ENCODE data around the gene ZBTB20.

Gene ZBTB20

GRCh38 chr3:114900908-114901307 lies 246.2 kb downstream of the ZBTB20 start:
- DNase-seq = no peak

- DNase-seq = peak; percentile 94
Measured at GRCh38 chr3:114899186-114899931, 247.7 kb downstream of the ZBTB20 start.

- DNase-seq = no peak
Measured at GRCh38 chr3:114896978-114897377, 250.1 kb downstream of the ZBTB20 start.

GRCh38 chr3:114893361-114893760 lies 253.7 kb downstream of the ZBTB20 start:
- DNase-seq = no peak

GRCh38 chr3:114892880-114893279 lies 254.2 kb downstream of the ZBTB20 start:
- no peak for DNase-seq

GRCh38 chr3:114892131-114892879 lies 254.8 kb downstream of the ZBTB20 start:
- DNase-seq = peak; percentile 61

GRCh38 chr3:114887806-114888205 lies 259.3 kb downstream of the ZBTB20 start:
- DNase-seq = no peak

- DNase-seq = no peak
Measured at GRCh38 chr3:114886905-114887304, 260.2 kb downstream of the ZBTB20 start.

- DNase-seq = no peak
Measured at GRCh38 chr3:114884213-114884923, 262.7 kb downstream of the ZBTB20 start.

GRCh38 chr3:114880078-114880477 lies 267.0 kb downstream of the ZBTB20 start:
- DNase-seq = peak; percentile 99

GRCh38 chr3:114879059-114880031 lies 267.7 kb downstream of the ZBTB20 start:
- DNase-seq = peak; percentile 99

GRCh38 chr3:114878114-114878839 lies 268.8 kb downstream of the ZBTB20 start:
- DNase-seq = no peak

- DNase-seq = no peak
Measured at GRCh38 chr3:114877378-114878113, 269.5 kb downstream of the ZBTB20 start.

GRCh38 chr3:114874522-114874971 lies 272.5 kb downstream of the ZBTB20 start:
- DNase-seq = no peak

- no peak for DNase-seq
Measured at GRCh38 chr3:114873591-114873990, 273.5 kb downstream of the ZBTB20 start.

- DNase-seq = no peak
Measured at GRCh38 chr3:114872588-114872987, 274.5 kb downstream of the ZBTB20 start.

- DNase-seq = no peak
Measured at GRCh38 chr3:114872050-114872449, 275.0 kb downstream of the ZBTB20 start.

- DNase-seq = no peak
Measured at GRCh38 chr3:114867835-114868503, 279.1 kb downstream of the ZBTB20 start.

- DNase-seq = no peak
Measured at GRCh38 chr3:114867359-114867758, 279.7 kb downstream of the ZBTB20 start.

GRCh38 chr3:114866430-114866829 lies 280.7 kb downstream of the ZBTB20 start:
- no peak for DNase-seq

Measured in NCI-H2081 treated with DMSO at 0.1 percent for 48 hours (cell line).